ENCODE measurements around the gene COL17A1.

The COL17A1 gene

DNA sequence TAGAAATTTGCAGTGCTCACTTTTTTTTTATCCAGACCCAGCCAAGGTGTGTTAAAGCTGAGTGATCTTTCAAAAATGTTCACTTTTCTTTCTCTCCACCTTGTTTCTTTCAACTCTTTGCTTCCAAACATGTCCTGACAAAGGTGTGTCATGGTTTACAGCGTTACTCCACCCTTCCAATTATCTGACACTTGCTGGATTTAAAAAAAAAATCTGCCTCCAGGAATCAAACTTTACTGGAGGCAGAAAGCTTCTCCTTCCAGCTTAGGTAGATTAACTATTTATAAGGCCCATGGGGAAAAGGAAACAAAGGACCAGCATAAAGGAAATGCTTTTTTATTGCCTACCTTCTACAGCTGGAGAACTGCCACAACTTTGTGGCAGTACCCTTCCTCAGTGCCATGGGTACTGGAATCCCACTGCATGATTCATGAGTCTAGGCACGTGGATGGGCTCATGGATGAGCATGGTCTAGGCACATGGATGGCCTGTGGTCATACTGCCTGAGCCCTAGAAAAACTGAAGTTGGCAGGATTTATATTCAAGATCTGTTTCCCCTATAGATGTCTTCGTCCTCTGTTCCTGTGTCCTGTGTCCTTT, at the start of gene COL17A1:
COL17A1 (minus strand) TSS at position 80 of the 600 bp plus-strand sequence. CDS start 5,207 bp downstream, outside the sequence.
- DNase-seq: no peak

DNA sequence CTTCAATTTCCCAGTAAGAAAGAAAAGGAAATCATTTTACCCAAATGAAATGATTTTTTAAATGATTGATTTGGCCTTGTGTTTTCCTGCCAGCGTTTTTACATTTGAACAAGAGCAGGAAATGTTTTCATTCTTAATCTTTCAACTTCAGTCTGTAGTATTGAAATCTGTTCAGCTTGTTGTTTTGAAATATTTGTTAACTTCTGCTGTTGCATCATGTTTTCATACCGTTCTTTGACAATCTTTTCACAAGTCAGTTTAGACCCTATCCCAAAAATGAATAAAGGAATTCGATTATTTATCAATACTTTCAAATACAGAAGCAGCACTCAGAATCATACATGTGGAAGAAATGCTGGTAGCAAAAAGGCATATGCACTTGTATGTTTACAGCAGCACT, 44.4 kb upstream of the COL17A1 start:
- no peak for DNase-seq

DNA sequence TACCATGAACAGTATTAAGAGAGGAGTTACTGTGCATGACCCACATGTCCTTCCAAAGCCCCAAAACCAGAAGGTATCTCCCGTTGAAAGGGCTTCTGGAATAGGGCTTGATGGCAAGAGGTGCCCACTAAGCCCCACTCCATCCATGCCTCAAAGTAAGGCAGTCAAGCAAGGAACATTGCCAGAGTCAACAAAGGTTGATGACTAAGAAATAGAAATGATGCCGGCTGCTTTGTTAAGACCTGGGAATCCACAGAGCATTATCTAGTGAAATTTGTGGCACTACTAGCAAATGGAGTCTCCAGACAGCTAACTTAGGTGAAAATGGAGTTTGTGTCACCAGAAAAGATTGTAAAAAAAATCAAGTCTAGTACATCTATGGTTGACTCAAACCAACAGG, 42.5 kb upstream of the COL17A1 start:
- DNase-seq: no peak

DNA sequence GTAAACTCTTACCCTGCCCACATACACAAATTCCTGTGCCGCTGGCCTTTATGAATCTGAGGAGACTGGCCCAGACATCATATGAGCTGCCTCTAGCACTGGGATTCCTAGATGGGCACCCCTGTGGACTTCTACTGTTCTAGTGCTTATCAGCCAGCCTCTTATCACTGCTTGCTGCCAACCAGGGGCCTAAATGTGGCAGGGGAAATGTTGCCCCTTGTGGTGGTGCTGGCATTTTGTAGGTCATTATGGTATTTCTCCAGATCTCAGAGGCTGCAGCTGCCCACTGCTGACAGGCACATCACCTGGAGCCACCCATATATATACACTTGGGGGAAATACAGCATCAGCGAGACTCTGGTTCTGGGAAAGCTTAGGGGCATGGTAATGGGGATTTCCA, 41.7 kb upstream of the COL17A1 start:
- DNase-seq: peak; percentile 11

DNA sequence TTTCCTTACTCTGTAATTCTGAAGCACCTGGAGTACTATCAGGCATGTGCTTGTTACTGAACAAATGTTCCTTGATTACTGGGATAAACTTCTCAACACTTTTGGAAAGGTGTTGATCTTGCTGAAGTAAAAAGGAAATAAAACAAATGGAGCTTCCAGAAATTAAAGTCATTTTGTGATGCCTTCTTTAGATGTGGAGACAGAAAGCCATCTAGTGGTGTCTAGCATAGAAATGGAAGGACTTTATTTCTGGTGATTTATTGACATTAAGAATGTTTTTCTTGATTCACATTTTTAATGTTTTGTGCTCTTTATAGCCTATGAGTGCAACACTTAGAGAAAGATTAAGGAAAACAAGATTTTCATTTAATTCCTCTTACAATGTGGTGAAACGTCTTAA, 37.7 kb upstream of the COL17A1 start:
- no peak for DNase-seq

DNA sequence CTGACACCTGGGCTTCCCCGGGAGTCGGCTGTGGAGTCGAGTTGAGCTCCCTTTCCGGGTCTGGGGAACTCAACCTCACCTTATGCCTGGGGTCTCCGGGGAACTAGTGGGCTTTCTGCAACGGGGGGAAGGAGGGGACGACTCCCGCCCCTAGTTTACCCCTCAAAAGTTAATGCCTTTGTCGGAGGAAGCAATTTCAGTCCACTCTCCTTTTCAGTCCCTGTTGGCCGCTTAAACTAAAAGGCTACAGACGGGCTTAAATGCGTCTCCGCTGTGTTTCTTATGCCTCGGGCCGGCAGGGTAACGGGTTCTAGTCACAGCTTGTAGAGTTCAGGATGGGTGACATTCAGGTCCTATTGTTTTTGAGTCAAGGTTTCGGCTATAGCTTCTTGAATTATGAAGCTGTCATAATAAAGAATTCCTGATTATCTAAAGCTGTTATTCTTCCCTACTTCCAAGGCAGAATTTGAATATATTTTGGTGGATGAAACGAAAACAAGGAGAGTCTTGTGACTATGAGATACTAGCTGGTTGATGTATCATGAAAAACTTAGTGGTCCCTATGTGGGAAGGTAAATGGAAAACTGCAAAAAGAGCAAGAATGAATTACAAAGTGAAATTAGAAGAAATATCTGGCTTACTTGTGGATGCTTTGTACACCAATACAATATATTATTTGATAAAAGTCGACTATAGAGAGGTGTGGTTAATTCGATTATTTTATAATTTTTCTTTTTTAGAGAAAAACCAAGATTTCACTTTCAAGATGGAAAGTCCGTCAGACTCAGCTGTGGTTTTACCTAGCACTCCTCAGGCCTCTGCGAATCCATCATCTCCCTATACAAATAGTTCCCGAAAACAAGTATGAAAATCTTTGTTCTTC, 36.8 kb upstream of the COL17A1 start:
- DNase-seq: no peak

DNA sequence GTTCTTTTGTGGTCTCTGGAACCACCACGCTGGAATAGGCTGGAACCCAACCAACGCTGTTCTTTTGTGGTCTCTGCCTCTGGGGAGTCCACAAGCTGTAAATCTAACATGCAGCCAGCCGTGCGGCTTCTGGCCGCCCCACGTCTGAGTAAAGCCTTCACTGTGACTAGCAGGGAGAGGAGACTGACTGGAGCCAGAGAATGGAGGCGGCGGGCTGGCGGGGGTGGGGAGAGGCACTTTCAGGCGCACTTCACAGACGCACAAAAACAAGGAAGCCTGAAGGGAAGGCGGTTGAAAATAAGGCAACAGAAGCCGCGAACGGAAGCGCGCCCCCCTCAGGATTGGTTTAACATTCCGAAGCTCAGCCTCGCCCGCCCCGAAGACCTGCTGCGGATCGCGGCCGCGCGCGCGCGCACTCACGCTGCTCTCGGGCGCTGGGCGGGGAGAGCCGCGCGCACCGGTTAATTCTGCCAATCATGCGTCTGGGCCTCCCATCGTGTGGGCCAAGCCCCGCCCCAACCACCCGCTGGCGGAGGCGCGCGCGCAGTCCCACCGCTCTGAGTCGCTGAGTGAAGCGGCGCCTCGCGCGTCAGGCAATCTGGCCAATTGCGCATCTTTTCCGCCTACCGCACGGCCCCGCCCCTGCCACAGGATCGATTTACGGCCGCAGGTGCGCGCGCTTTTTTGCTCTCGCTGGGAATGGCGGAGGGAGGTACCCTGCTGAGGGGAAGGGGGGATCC, 36.0 kb upstream of the COL17A1 start, which contains the start of gene SFR1:
SFR1 (plus strand) TSS at position 687 of the 740 bp plus-strand sequence; CDS start at position 700, 13 bp downstream.
- peak; percentile 99 for DNase-seq

DNA sequence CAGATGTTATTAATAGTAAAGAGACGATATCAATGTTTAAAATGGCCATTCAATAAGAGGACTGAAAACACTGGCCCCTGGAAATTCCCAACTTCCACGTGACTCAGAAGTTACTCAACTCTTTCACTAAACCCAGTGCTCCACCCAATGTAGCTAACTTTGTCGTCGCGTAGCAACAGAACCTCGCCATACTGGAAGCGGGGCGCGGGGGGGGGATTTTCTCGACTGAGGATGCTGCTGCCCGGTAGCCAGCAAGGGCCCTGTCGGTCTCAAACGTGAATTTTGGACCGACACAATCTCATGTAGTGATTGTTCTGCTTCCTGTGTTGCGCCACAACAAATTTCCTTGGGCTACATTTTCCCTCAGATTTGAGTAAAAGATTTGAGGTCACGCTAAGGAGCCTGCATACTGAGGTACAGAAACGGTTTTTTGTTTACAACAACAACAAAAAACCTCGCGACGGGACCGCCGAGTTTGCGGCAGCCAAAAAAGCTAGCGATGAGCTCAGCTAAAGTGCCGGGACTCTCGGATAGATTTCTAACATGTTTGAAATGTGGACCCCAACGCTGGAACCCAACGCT, 35.3 kb upstream of the COL17A1 start:
- DNase-seq: peak; percentile 86

DNA sequence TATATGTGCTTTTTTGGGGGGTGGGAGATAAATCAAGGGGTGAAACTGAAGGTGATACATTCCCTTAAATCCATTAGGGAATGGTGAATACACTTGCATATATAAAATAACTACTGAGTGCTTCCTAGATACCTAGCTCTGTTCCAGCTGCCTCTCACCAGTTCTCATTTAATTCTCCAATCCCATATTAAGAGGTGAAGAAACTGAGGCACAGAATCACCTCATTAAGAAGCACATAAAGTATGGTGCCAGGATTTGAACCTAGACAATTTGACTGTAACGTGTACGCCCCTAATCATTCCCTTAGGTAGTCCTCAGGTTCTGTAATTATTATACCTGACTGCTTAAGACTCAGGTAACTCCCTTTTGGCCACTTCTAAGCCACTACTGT, 34.8 kb upstream of the COL17A1 start:
- no peak for DNase-seq

DNA sequence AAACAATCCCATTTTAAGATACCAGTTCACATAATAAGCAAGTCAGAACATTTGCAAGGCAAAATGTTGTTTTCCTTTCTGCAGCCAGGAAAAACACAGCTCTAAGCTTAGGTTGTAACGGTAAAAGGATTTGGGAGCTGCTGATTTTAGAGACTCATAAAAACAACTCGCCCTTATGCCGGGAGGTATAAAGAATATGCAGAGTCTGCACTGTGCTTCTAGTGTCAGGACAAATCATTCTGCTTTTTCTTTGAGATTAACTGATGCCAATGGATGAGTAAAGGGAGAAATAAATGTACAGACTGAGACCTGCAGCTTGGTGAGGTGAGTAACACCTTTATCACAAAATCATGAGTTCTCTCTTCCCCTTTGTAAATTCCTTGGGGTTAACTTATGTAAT, 34.3 kb upstream of the COL17A1 start:
- no peak for DNase-seq

DNA sequence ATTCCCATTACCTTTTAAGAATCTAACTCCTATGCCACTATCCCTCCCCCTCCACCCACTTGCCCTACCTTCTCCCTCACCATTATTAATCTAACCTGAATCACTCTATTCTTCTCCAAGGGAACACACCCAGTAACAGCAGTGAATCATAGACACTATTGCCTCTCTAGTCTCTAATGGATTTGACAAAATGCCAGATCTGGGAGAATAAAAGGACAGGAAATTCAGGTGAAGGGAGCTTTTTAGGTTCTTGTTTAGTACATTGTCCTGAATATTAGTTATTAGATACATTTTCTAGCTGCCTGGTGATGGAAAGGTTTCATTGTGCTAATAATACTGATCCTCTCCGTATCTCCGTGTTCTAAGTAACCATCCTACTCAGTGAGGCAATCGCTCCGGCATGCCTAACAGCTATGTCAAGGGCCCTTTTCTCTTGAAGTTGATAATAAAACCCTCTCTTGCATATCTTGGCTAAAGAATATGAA, 32.2 kb upstream of the COL17A1 start:
- no peak for DNase-seq

DNA sequence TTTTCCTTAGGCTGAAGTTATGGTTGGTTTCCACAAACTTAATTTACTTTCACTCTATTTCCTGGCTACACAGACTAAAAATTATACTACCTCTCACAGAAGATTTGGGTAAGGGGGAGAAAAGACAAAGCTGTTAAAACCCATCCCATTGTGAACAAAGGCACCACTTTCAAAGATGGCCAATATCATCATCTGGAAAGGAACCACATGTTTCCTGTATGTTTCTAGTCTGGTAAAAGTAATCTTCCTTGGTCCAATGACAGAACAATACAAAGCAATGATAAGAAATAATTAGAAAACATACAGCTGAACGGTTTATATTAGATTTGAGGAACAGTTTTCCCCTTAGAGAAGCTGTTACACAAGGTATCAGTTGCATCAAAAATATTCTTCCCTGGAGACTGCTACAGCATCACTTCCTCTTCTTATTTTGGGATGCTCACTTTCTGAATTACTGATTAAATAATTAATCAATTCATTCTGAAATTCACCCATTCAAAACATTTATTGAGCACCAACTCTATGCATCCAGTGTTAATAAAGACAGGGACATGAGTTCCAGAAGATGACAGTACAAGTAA, 27.8 kb upstream of the COL17A1 start:
- no peak for DNase-seq

DNA sequence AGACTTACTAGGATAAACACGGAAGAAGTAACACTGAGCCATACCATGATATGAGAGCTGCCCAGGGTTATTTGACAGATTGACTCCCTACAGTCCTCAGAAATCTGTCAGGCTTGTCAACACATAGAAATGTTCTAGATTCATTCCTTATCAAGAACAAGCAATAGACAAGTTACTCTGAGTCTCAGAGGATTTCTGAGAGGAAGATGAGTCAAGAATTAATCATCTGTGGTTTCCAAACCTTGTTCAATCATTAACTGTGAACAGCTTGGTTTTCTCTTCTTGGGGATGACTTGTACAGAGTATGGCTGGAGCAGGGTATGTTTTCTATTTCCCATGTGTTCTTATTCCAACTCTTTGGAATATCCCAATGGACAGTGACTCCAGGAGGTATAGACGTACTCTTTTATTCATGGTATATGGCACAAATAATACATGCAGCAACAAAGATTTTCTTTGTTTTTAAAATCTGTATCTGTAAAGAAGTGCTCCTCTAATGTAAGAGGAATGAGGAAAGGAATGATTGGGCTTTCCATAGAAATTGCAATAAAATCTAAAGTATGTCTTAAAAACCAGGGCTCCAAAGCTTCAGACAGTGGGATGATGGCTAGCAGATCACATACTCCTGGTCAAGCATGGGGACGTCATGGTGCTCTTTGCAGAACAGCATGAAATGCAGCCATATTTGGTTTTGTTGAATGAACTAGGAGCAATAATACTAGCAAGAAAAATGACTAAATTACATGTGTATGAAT, 24.4 kb upstream of the COL17A1 start:
- no peak for DNase-seq

DNA sequence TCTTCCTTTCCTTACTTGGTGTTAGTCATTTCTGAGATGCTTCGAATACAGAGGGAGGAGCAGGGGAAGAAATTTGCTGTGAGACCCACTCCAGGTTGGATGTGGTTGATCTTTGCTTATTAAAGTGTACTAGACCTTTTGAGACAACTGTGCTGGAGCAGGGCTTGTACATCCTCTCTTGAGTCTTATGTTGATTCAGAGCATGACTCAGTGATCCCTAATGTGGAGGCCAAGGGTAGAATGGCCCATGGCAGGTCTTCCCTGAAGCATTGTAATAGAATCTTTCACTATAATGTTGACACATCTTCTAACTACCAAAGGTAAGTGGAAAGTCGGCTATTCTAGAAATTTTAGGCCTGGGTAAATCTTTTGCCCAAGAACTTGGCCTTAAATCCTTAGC, 19.2 kb upstream of the COL17A1 start:
- DNase-seq: no peak

DNA sequence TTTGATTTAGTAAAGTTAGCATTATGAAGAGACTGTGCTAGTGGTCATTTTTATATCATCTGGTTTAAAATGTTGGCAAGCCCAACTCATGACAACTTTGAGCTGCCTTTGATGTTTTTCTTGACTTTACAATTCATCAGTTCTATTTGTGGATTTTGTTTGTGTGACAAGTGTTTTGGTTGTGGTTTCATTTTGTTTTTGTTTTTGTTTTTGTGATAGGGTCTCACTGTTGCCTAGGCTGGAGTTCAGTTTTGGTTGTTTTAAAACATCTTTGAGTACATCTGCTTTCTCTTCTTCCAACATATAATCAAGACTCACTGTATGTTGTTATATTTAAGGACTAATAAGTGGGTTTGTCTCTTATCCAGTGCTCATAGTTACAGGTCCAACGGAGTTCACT, 18.7 kb upstream of the COL17A1 start:
- no peak for DNase-seq

DNA sequence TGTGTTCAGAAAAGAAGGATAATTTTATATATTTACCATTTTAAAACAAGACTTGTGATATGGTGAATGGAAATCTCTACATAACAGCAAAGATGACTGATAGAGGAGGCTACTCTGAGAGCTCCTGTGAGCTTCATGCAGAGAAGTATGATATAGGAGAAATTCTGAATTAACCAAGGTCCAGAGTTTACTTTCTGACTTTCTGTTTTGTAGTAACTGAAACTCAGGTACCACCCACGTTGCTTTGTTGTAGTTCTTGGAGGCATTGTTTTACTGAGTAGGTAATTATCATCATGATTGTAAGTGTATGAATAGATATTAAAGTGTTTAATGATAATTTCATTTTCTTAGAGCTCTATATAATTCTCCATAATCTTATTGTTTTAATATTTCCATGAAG, 18.3 kb upstream of the COL17A1 start:
- no peak for DNase-seq

DNA sequence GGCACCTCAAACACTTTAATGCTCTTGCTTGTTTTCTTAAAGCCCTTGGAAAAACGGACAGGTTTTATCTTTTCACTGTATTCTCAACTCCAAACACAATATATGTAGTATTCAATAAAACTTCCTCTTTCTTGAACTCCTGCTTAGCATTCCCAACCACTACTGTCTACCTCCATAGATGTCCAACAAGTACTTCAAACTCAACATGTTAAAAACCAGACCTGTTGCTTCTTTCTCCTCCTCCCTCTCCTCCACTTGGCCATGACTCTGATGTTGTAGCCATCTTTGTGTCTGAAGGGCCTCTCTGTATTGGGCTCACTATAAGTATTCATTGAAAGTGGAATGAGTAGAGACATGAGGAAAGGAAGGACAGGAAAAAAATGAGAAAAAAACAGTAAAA, 16.2 kb upstream of the COL17A1 start:
- DNase-seq: no peak

DNA sequence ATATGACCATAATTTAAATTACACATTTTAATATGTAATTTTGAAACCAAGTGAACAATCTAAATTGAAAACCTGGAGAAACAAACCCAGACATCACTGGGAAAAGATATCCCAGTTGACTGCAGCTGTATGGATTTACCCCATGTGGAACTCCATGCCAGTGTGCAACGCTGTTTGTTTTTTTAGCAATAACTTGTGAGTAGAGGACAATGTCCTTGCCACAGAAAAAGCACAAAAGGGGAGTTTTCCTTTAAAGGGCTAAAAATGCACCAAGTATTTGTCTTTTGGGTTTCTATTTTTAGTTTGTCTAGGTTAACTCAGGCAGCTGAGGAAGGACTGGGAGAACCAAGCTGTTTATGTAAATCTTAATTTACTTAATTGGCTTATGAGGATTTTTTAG, 15.1 kb upstream of the COL17A1 start:
- DNase-seq: no peak

DNA sequence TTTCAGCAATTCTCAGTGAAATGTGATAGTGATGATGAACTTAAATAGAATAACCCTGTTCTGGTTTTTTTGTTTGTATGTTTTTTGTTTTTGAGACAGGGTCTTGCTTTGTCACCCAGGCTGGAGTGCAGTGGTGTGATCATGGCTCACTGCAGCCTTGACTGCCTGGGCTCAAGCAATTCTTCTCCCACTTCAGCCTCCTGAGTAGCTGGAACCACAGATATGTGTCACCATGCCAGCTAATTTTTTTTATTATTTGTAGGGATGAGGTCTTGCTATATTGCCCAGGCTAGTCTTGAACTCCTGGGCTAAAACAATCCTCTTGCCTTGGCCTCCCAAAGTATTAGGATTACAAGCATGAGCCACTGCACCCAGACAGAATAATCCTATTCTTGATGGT, 14.3 kb upstream of the COL17A1 start:
- no peak for DNase-seq

DNA sequence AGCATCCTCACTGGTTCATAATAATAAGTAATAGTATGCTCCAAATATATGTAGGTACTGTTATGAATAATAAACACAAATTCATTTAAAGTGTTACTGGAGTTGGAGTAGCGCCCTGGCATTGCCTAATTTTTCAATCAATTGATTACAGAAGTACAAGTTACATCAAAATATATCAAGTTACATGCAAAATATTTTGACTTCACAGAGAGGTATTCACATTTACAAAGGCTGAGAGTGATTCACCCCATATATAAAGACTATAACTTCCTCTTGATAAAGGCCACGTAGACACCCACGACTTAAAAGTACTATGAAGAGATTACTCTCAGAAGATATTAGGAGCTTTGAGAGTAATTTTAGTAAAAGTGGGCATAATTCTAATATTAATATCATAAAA, 13.6 kb upstream of the COL17A1 start:
- DNase-seq: no peak

DNA sequence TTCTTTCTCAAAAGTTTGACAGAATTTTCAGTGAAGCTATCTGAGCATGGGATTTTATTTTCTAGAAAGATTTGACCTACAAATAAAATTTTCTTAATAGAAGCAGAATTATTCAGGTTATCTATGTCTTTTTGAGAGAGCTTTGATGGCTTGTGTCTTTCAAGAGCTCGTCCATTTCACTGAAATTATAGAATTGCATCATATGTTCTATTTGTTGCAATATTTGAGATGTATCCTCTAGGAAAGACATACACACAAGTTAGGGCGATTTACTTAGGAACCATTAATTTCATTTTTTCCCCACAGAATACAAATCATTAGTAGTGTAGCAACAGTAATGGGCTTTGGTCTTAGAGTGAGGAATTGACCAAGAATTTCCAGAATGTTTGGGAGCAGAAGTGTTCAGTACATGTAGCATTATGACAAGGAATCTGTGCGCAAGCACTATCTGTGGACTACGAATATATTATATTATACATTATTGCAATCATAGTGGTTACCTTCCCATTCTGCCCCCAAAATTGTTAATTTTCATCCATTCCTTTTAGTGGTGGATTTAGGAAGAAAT, 12.8 kb upstream of the COL17A1 start:
- DNase-seq: no peak

DNA sequence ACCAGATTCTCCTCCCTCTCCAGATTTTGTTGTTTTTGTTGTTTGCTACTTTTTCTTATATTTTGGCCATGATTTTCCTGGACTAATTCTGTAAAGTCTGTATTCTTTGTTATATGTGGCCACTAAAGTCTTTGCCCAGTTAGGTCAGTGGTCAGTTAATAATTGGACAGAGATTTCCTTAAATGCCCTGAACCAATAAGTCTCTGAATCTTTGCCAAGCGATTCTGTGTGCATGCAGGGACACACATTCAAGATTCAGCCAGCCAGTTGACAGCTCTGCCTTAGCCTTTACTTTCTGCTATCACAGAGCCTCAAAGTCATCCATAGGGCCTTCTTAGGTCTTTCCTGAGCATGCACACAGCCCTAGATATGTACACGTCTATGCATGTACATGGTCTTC, 11.0 kb upstream of the COL17A1 start:
- DNase-seq: no peak
